Right lobe of liver (tissue), 4 donors: Measurements from ENCODE around the gene RACK1.

Experiments used
- POLR2A ChIP-seq: fragments of 450-650 bp; IDR thresholded peaks from one replicate; pipeline ENCODE4 v1.6.1; 2017; ENCODE audit warnings: antibody characterized with exemption, mild to moderate bottlenecking
- TF ChIP-seq, protein P1 (sequence below), 4 donors: fragments of 200-600 bp in 3 of 4; fragments of 450-650 bp in 1 of 4; IDR thresholded peaks; one replicate each; pipeline versions ENCODE4 v1.5.1 to v1.8.0; 2016 to 2022; ENCODE audit warnings: antibody characterized with exemption in 4 of 4, mild to moderate bottlenecking in 2 of 4
- donor health status: DM: no; HTN: no; CAD: no.
- donor health status: DM: no; HTN: no; CAD: no.
- donor health status: DM: no; HTN: yes; CAD: no.

DNA sequence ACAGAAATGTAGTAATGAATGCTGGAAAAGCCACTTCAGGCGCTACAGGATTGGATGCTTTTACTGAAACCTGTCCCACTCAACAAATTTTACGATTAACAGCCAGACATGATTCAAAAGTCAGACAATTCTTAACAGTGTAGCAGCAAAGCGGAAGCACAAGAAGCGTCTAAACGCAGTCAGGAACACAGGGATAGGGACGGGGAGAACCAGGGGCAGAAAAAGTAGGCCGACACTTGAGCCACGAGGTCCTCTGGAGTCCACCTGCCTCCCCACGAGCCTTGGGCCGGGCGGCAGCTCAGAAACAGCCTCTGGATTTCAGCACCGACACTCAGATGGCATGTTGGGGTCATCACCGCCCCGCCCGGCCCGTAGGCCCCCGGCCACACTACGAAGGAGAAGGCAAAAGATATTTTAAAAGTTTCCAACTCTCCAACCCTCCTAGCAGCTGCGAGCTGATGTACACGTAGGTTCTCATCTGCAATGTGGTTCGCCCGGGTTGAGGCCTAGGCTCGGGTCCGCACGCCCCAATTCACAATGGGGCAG, 615 bp downstream of the RACK1 start:
- TF ChIP-seq, protein P1, sequence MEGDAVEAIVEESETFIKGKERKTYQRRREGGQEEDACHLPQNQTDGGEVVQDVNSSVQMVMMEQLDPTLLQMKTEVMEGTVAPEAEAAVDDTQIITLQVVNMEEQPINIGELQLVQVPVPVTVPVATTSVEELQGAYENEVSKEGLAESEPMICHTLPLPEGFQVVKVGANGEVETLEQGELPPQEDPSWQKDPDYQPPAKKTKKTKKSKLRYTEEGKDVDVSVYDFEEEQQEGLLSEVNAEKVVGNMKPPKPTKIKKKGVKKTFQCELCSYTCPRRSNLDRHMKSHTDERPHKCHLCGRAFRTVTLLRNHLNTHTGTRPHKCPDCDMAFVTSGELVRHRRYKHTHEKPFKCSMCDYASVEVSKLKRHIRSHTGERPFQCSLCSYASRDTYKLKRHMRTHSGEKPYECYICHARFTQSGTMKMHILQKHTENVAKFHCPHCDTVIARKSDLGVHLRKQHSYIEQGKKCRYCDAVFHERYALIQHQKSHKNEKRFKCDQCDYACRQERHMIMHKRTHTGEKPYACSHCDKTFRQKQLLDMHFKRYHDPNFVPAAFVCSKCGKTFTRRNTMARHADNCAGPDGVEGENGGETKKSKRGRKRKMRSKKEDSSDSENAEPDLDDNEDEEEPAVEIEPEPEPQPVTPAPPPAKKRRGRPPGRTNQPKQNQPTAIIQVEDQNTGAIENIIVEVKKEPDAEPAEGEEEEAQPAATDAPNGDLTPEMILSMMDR (IDR thresholded peaks at IDR 0.05), result no peak
- no peak for TF ChIP-seq POLR2A
